ENCODE results near the gene HS2ST1.

- TF ChIP-seq GATA2 (IDR thresholded peaks at IDR 0.05; ENCODE audit: low read depth, low read length) (no peak), GATA3 (IDR thresholded peaks at IDR 0.05; ENCODE audit: low read depth, low read length) (no peak)
Observed at GRCh38 chr1:86950712-86951419, 36.4 kb downstream of the HS2ST1 start.
